Thyroid gland (tissue), 4 donors: ENCODE results near the gene PLEKHO2. TPM values are rescaled to one million over a fixed set of nuclear protein-coding genes. Genes with fewer than 3 reads are reported as not detected.

Experiments
- DNase-seq, 2 donors: peaks; one replicate each; pipeline ENCODE4 v3.0.0-alpha.2; 2019
- H3K27ac ChIP-seq, 3 donors: fragments of 200-600 bp; sonication (generic); 1 replicate in 2 of 3; 2 replicates in 1 of 3; pipeline ENCODE4 v1.5.1; 2016 to 2019; ENCODE audit warnings: mild to moderate bottlenecking in 1 of 3, moderate library complexity in 1 of 3
- H3K27me3 ChIP-seq: fragments of 200-600 bp; sonication (generic); one replicate; pipeline ENCODE4 v1.5.1; 2019
- H3K36me3 ChIP-seq, 2 donors: fragments of 200-600 bp; sonication (generic); one replicate each; pipeline ENCODE4 v1.5.1; 2016 to 2019
- H3K4me1 ChIP-seq, 2 donors: fragments of 200-600 bp; sonication (generic); one replicate each; pipeline ENCODE4 v1.5.1; 2017 to 2019
- H3K4me3 ChIP-seq, 3 donors: fragments of 200-600 bp; sonication (generic); replicated peaks in 1 of 3; 1 replicate in 2 of 3; 2 replicates in 1 of 3; pipeline ENCODE4 v1.5.1; 2016; ENCODE audit warnings: mild to moderate bottlenecking in 1 of 3
- H3K9me3 ChIP-seq: fragments of 200-600 bp; sonication (generic); one replicate; pipeline ENCODE4 v1.5.1; 2017
- POLR2A ChIP-seq, 2 donors: fragments of 450-650 bp; IDR thresholded peaks; one replicate each; pipeline ENCODE4 v1.6.1; 2017; ENCODE audit warnings: antibody characterized with exemption in 2 of 2, mild to moderate bottlenecking in 2 of 2, moderate library complexity in 1 of 2
- WGBS, 2 donors: methylation state at CpG; one replicate each; pipeline ENCODE4 v1.1.5; 2017; 5-methylcytosine and 5-hydroxymethylcytosine counted together
- intact Hi-C: fragments of 100-400 bp; cut with DNase I; formaldehyde crosslinking; loops from one replicate; pipeline ENCODE4 v1.15.1; 2023
- total RNA-seq, 4 donors: library from RNA; depleted of rRNA; stranded (reverse); fragments of >200 nt; gene quantifications; one replicate each; pipeline ENCODE4 v1.2.3, GENCODE V29; 2016
- TF ChIP-seq, protein P1 (sequence below), 6 experiments: fragments of 200-600 bp in 3 of 6; fragments of 450-650 bp in 3 of 6; sonication (generic) in 3 of 6; IDR thresholded peaks; one replicate each; pipeline ENCODE4 v1.5.1; 2016 to 2019; ENCODE audit warnings: antibody characterized with exemption in 6 of 6, mild to moderate bottlenecking in 2 of 6, inconsistent platforms in 1 of 6, moderate library complexity in 1 of 6

PLEKHO2 gene
- total RNA-seq, 4 donors from 2014 or later = 31.3 to 53.6 (median 46.1) TPM

DNA sequence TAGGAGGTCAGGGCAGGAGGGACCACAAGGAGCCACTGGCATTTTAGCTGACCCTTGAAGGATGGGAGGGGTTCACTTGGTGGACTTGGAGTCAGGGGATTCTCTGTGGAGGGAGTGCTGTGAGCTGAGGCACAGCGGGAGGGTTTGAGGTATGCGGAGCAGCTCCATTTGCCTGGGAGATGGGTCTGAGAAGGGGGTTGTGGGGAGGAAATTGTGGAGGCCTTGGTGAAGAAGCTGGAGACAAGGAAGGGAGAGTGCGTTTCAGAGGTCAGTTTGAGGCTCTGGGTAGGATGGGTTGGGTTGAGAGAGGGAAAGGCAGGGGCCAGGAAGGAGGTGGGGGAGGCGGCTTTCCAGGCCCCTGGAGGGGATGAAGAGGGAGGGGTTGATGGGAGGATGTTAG, 20.2 kb downstream of the PLEKHO2 start:
- Histone ChIP-seq H3K9me3 (no peaks in the 10 kb centered on the region), H3K4me3 (no peak overlapping the region), H3K4me1 (peaks cover 14 to 52% of the 10 kb centered on the region in 2 donors), H3K27ac (peak overlapping the region in 2 of 3 donors; percentile 0 to 30), H3K36me3 (peaks cover 38 to 41% of the 10 kb centered on the region in 2 donors), H3K27me3 (no peaks in the 10 kb centered on the region)
- DNase-seq = no peak
- WGBS, 2 donors = 83 to 87% methylated on average over 4 of the region's 4 CpGs
- TF ChIP-seq, protein P1, sequence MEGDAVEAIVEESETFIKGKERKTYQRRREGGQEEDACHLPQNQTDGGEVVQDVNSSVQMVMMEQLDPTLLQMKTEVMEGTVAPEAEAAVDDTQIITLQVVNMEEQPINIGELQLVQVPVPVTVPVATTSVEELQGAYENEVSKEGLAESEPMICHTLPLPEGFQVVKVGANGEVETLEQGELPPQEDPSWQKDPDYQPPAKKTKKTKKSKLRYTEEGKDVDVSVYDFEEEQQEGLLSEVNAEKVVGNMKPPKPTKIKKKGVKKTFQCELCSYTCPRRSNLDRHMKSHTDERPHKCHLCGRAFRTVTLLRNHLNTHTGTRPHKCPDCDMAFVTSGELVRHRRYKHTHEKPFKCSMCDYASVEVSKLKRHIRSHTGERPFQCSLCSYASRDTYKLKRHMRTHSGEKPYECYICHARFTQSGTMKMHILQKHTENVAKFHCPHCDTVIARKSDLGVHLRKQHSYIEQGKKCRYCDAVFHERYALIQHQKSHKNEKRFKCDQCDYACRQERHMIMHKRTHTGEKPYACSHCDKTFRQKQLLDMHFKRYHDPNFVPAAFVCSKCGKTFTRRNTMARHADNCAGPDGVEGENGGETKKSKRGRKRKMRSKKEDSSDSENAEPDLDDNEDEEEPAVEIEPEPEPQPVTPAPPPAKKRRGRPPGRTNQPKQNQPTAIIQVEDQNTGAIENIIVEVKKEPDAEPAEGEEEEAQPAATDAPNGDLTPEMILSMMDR (IDR thresholded peaks at IDR 0.05) = no peak
- TF ChIP-seq POLR2A (IDR thresholded peaks at IDR 0.05) = no peak
- intact Hi-C loops = no loop called here

- H3K4me3 ChIP-seq = no peak overlapping the region
- H3K9me3 ChIP-seq = no peaks in the 10 kb centered on the region
- DNase-seq = no peak
- peak overlapping the region in 1 of 3 donors; percentile 0 for H3K27ac ChIP-seq
- WGBS, 2 donors = 92 to 97% methylated on average over 1 of the region's 1 CpG
- H3K27me3 ChIP-seq = no peaks in the 10 kb centered on the region
- intact Hi-C loops = no loop called here
- no peak for TF ChIP-seq POLR2A (IDR thresholded peaks at IDR 0.05)
- TF ChIP-seq, protein P1 (IDR thresholded peaks at IDR 0.05) = no peak
- peaks cover 38 to 41% of the 10 kb centered on the region in 2 donors for H3K36me3 ChIP-seq
- peaks cover 9 to 47% of the 10 kb centered on the region in 2 donors for H3K4me1 ChIP-seq
These were observed 20.7 kb downstream of the PLEKHO2 start for GRCh38 chr15:64862408-64862807.

- Histone ChIP-seq H3K4me1 (peaks cover 0 to 31% of the 10 kb centered on the region in 2 donors), H3K27me3 (no peaks in the 10 kb centered on the region), H3K4me3 (no peak overlapping the region), H3K27ac (peak overlapping the region in 1 of 3 donors; percentile 12), H3K9me3 (no peaks in the 10 kb centered on the region), H3K36me3 (peaks cover 38 to 41% of the 10 kb centered on the region in 2 donors)
- intact Hi-C loops = no loop called here
- TF ChIP-seq, protein P1 (IDR thresholded peaks at IDR 0.05) = no peak
- TF ChIP-seq POLR2A (IDR thresholded peaks at IDR 0.05) = no peak
- 87 to 90% methylated on average over 1 of the region's 1 CpG for WGBS, 2 donors
- no peak for DNase-seq
These were observed 22.4 kb downstream of the PLEKHO2 start for GRCh38 chr15:64864068-64864467.

DNA sequence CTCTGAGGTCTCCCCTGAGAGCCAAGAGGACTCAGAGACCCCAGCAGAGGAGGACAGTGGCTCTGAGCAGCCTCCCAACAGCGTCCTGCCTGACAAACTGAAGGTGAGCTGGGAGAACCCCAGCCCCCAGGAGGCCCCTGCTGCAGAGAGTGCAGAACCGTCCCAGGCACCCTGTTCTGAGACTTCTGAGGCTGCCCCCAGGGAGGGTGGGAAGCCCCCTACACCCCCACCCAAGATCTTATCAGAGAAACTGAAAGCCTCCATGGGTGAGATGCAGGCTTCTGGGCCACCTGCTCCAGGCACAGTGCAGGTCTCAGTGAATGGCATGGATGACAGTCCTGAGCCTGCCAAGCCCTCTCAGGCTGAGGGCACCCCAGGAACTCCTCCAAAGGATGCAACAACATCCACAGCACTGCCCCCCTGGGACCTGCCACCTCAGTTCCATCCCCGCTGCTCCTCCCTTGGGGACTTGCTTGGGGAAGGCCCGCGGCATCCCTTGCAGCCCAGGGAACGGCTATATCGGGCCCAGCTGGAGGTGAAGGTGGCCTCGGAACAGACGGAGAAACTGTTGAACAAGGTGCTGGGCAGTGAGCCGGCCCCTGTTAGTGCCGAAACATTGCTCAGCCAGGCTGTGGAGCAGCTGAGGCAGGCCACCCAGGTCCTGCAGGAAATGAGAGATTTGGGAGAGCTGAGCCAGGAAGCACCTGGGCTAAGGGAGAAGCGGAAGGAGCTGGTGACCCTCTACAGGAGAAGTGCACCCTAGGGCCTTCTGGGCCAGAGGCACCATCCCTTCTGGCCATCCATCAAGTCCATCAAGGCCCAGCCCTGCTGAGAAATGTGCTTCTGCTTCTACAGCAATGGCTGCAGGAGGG, 23.6 kb downstream of the PLEKHO2 start:
- H3K27ac ChIP-seq = peak overlapping the region in 1 of 3 donors; percentile 33

More for the DNA sequence above, 23.6 kb downstream of the PLEKHO2 start:
- DNase-seq = no peak
- TF ChIP-seq, protein P1 (IDR thresholded peaks at IDR 0.05) = no peak
- TF ChIP-seq POLR2A (IDR thresholded peaks at IDR 0.05) = no peak
- H3K9me3 ChIP-seq = no peaks in the 10 kb centered on the region
- H3K27me3 ChIP-seq = no peaks in the 10 kb centered on the region
- WGBS, 2 donors = 93 to 94% methylated on average over 10 of the region's 12 CpGs
- intact Hi-C loops = no loop called here
- peaks cover 0 to 27% of the 10 kb centered on the region in 2 donors for H3K4me1 ChIP-seq
- no peak overlapping the region for H3K4me3 ChIP-seq
- H3K36me3 ChIP-seq = peaks cover 31 to 33% of the 10 kb centered on the region in 2 donors
